ENCODE results near the gene BMPR1A. TPM values are rescaled to one million over a fixed set of nuclear protein-coding genes. Genes with fewer than 3 reads are reported as not detected.
"Not testable (repeated sequence)": the region's sequence is repeated elsewhere in the genome, so short reads cannot be mapped to it uniquely, and the experiment has no call there.

BMPR1A gene
- total RNA-seq, 2 donors from 2014 or later = 3.5 to 14.6 TPM

GRCh38 chr10:86918022-86918471, 161.6 kb downstream of the BMPR1A start:
- no peaks in the 10 kb centered on the region for H3K9me3 Mint-ChIP-seq
- DNase-seq (ENCODE audit: low spot score in 2 of 2) (no peak), ATAC-seq (no peak)
- H3K36me3 Mint-ChIP-seq = no peaks in the 10 kb centered on the region
- H3K27ac Mint-ChIP-seq = no peak overlapping the region

GRCh38 chr10:86922553-86922961, 166.1 kb downstream of the BMPR1A start:
- no peak for ATAC-seq
- DNase-seq (ENCODE audit: low spot score in 2 of 2) = no peak
- H3K9me3 Mint-ChIP-seq = no peaks in the 10 kb centered on the region
- H3K36me3 Mint-ChIP-seq = no peaks in the 10 kb centered on the region
- H3K27ac Mint-ChIP-seq = no peak overlapping the region

- H3K36me3 Mint-ChIP-seq = no peaks in the 10 kb centered on the region
- DNase-seq (ENCODE audit: low spot score in 2 of 2) (no peak), ATAC-seq (no peak)
- no peak overlapping the region for H3K27ac Mint-ChIP-seq
- no peaks in the 10 kb centered on the region for H3K9me3 Mint-ChIP-seq
These were observed 173.3 kb downstream of the BMPR1A start for GRCh38 chr10:86929468-86930380.

- Mint-ChIP-seq H3K36me3 (no peaks in the 10 kb centered on the region), H3K27ac (peak overlapping the region in 1 of 2 donors; percentile 25), H3K9me3 (no peaks in the 10 kb centered on the region)
- ATAC-seq (no peak), DNase-seq (ENCODE audit: low spot score in 2 of 2) (no peak)
These were observed 175.5 kb downstream of the BMPR1A start for GRCh38 chr10:86931872-86932271.

- Mint-ChIP-seq H3K9me3 (no peaks in the 10 kb centered on the region), H3K36me3 (no peaks in the 10 kb centered on the region)
- ATAC-seq = no peak
These were observed 176.3 kb downstream of the BMPR1A start for GRCh38 chr10:86932674-86933073.

GRCh38 chr10:86934162-86934711, 177.8 kb downstream of the BMPR1A start:
- not testable (repeated sequence) for ATAC-seq; H3K36me3 Mint-ChIP-seq; DNase-seq (ENCODE audit: low spot score in 2 of 2); H3K27ac Mint-ChIP-seq; H3K9me3 Mint-ChIP-seq

More at GRCh38 chr10:86932674-86933073, 176.3 kb downstream of the BMPR1A start:
- H3K27ac Mint-ChIP-seq = no peak overlapping the region
- no peak for DNase-seq (ENCODE audit: low spot score in 2 of 2)

- no peak overlapping the region for H3K27ac Mint-ChIP-seq
- no peaks in the 10 kb centered on the region for H3K36me3 Mint-ChIP-seq
- DNase-seq (ENCODE audit: low spot score in 2 of 2) = no peak
- H3K9me3 Mint-ChIP-seq = no peaks in the 10 kb centered on the region
- no peak for ATAC-seq
These were observed 180.5 kb downstream of the BMPR1A start for GRCh38 chr10:86936661-86937501.

- Mint-ChIP-seq H3K9me3 (no peaks in the 10 kb centered on the region), H3K27ac (no peak overlapping the region), H3K36me3 (no peaks in the 10 kb centered on the region)
- DNase-seq (ENCODE audit: low spot score in 2 of 2) (no peak), ATAC-seq (no peak)
These were observed 181.2 kb downstream of the BMPR1A start for GRCh38 chr10:86937502-86938154.

GRCh38 chr10:86938260-86938659, 181.8 kb downstream of the BMPR1A start:
- H3K27ac Mint-ChIP-seq = no peak overlapping the region

GRCh38 chr10:86940076-86940475, 183.7 kb downstream of the BMPR1A start:
- not testable (repeated sequence) for DNase-seq (ENCODE audit: low spot score in 2 of 2); H3K27ac Mint-ChIP-seq; ATAC-seq; H3K9me3 Mint-ChIP-seq; H3K36me3 Mint-ChIP-seq

More at GRCh38 chr10:86938260-86938659, 181.8 kb downstream of the BMPR1A start:
- Mint-ChIP-seq H3K9me3 (no peaks in the 10 kb centered on the region), H3K36me3 (no peaks in the 10 kb centered on the region)
- ATAC-seq (no peak), DNase-seq (ENCODE audit: low spot score in 2 of 2) (no peak)

- ATAC-seq (no peak), DNase-seq (ENCODE audit: low spot score in 2 of 2) (no peak)
- Mint-ChIP-seq H3K9me3 (no peaks in the 10 kb centered on the region), H3K27ac (no peak overlapping the region), H3K36me3 (no peaks in the 10 kb centered on the region)
These were observed 184.3 kb downstream of the BMPR1A start for GRCh38 chr10:86940677-86941076.

GRCh38 chr10:86941426-86941825, 185.0 kb downstream of the BMPR1A start:
- no peaks in the 10 kb centered on the region for H3K36me3 Mint-ChIP-seq
- DNase-seq (ENCODE audit: low spot score in 2 of 2) = no peak
- no peak overlapping the region for H3K27ac Mint-ChIP-seq
- H3K9me3 Mint-ChIP-seq = no peaks in the 10 kb centered on the region
- no peak for ATAC-seq

- no peak for ATAC-seq
- H3K27ac Mint-ChIP-seq = no peak overlapping the region
- no peak for DNase-seq (ENCODE audit: low spot score in 2 of 2)
These were observed 185.6 kb downstream of the BMPR1A start for GRCh38 chr10:86941991-86942421.

GRCh38 chr10:86942441-86943315, 186.3 kb downstream of the BMPR1A start:
- Mint-ChIP-seq H3K9me3 (no peaks in the 10 kb centered on the region), H3K27ac (no peak overlapping the region)
- DNase-seq (ENCODE audit: low spot score in 2 of 2) = no peak

More at GRCh38 chr10:86941991-86942421, 185.6 kb downstream of the BMPR1A start:
- Mint-ChIP-seq H3K36me3 (no peaks in the 10 kb centered on the region), H3K9me3 (no peaks in the 10 kb centered on the region)

GRCh38 chr10:86943316-86944030, 187.1 kb downstream of the BMPR1A start:
- Mint-ChIP-seq H3K9me3 (peaks cover 3 to 5% of the 10 kb centered on the region in 2 donors), H3K36me3 (no peaks in the 10 kb centered on the region), H3K27ac (no peak overlapping the region)
- ATAC-seq (no peak), DNase-seq (ENCODE audit: low spot score in 2 of 2) (no peak)

More at GRCh38 chr10:86942441-86943315, 186.3 kb downstream of the BMPR1A start:
- ATAC-seq = no peak
- no peaks in the 10 kb centered on the region for H3K36me3 Mint-ChIP-seq
